Measurements from ENCODE around the gene SPNS2. TPM values are rescaled to one million over a fixed set of nuclear protein-coding genes. Genes with fewer than 3 reads are reported as not detected.

The SPNS2 gene
- total RNA-seq, 1 donor from 2014 or later = 24.1 TPM

Other genes starting within 250 kb of the SPNS2 start
- gene ANKFY1, start 234.9 kb upstream of the SPNS2 start, total RNA-seq = 37.9 TPM
- gene UBE2G1, start 132.2 kb upstream of the SPNS2 start, total RNA-seq = 34.9 TPM
- 0.79 TPM for gene SPNS3, start 64.9 kb upstream of the SPNS2 start, total RNA-seq
- 30.2 TPM for gene MYBBP1A, start 56.5 kb downstream of the SPNS2 start, total RNA-seq
- gene GGT6, start 61.7 kb downstream of the SPNS2 start, total RNA-seq = 6.1 TPM
- gene SMTNL2, start 85.6 kb downstream of the SPNS2 start, total RNA-seq = 14.9 TPM
- 2.9 TPM for gene ALOX15, start 142.8 kb downstream of the SPNS2 start, total RNA-seq
- 20.4 TPM for gene PELP1, start 205.3 kb downstream of the SPNS2 start, total RNA-seq
- 13.0 TPM for gene ARRB2, start 211.8 kb downstream of the SPNS2 start, total RNA-seq
- 8.7 TPM for gene MED11, start 232.5 kb downstream of the SPNS2 start, total RNA-seq
- 0.89 TPM for gene ZMYND15, start 241.0 kb downstream of the SPNS2 start, total RNA-seq
- 6.5 TPM for gene CXCL16, start 241.0 kb downstream of the SPNS2 start, total RNA-seq